AG04450 (cell line): Measurements from ENCODE around the gene ITGAL. TPM values are rescaled to one million over a fixed set of nuclear protein-coding genes. Genes with fewer than 3 reads are reported as not detected.
"Not testable (repeated sequence)": the region's sequence is repeated elsewhere in the genome, so short reads cannot be mapped to it uniquely, and the experiment has no call there.

ENCODE experiments used
- CTCF ChIA-PET: fragments of 300-600, 350-600 bp; formaldehyde crosslinking; extraction: SDS; loops from one replicate; lab custom pipeline; 2022; ENCODE audit warnings: antibody characterized with exemption, inconsistent platforms; lab: Charles Lee
- POLR2A ChIA-PET: fragments of 350-600 bp; formaldehyde crosslinking; extraction: SDS; loops from one replicate; lab custom pipeline; 2021; ENCODE audit warnings: antibody characterized with exemption, inconsistent platforms; lab: Yijun Ruan, JAX
- DNase-seq: peaks from one replicate; pipeline ENCODE4 v3.0.0-alpha.2; 2011; ENCODE audit warnings: low read depth, low spot score
- H3K27ac ChIP-seq: one replicate; pipeline ENCODE4 v1.5.1; 2012; ENCODE audit warnings: low read depth, low read length, control low read depth
- H3K27me3 ChIP-seq: one replicate; pipeline ENCODE4 v1.6.0; 2012; ENCODE audit warnings: low read length; ENCODE audit not compliant: control insufficient read depth, insufficient read depth
- H3K4me3 ChIP-seq: 2 replicates; pipeline ENCODE4 v1.5.1; 2011; ENCODE audit warnings: mild to moderate bottlenecking, low read depth, low read length, control low read depth
- H3K9me3 ChIP-seq: 2 replicates; pipeline ENCODE4 v1.5.1; 2012; ENCODE audit warnings: low read length; ENCODE audit not compliant: control insufficient read depth, insufficient read depth
- CTCF ChIP-seq: IDR thresholded peaks from 2 replicates; pipeline ENCODE4 v1.5.1; 2011; ENCODE audit warnings: low read depth, low read length, control low read depth, inconsistent platforms
- polyA plus RNA-seq: library from polyadenylated mRNA; depleted of rRNA; stranded (reverse); fragments of >200 nt; gene quantifications from 2 replicates; pipeline ENCODE4 v1.2.3, GENCODE V29; 2011

The ITGAL gene
- polyA plus RNA-seq, 1 experiment = not detected

- CTCF ChIA-PET = interaction anchor here (0.6 to 1.2 kb wide), 2 partner anchors 73 to 75 kb away, joined by 3 read pairs; no protein-coding TSS in a partner anchor
- no peak for TF ChIP-seq CTCF
- no peak for DNase-seq
- H3K27ac ChIP-seq = peak overlapping the region; percentile 21
- H3K9me3 ChIP-seq = no peaks in the 10 kb centered on the region; the same call in 1 of the 2 replicates
- H3K4me3 ChIP-seq = no peak overlapping the region
- H3K27me3 ChIP-seq = peaks cover 4% of the 10 kb centered on the region
- POLR2A ChIA-PET = no interaction called here
These were observed 49.5 kb downstream of the ITGAL start for GRCh38 chr16:30521873-30522641.

GRCh38 chr16:30522702-30523463 is 50.3 kb downstream of the ITGAL start:
- DNase-seq, H3K27me3 ChIP-seq, H3K27ac ChIP-seq, POLR2A ChIA-PET, H3K9me3 ChIP-seq, H3K4me3 ChIP-seq: not testable (repeated sequence)
- CTCF ChIA-PET = interaction anchor here (0.6 to 1.2 kb wide), 2 partner anchors 73 to 76 kb away, joined by 3 read pairs; no protein-coding TSS in a partner anchor

DNA sequence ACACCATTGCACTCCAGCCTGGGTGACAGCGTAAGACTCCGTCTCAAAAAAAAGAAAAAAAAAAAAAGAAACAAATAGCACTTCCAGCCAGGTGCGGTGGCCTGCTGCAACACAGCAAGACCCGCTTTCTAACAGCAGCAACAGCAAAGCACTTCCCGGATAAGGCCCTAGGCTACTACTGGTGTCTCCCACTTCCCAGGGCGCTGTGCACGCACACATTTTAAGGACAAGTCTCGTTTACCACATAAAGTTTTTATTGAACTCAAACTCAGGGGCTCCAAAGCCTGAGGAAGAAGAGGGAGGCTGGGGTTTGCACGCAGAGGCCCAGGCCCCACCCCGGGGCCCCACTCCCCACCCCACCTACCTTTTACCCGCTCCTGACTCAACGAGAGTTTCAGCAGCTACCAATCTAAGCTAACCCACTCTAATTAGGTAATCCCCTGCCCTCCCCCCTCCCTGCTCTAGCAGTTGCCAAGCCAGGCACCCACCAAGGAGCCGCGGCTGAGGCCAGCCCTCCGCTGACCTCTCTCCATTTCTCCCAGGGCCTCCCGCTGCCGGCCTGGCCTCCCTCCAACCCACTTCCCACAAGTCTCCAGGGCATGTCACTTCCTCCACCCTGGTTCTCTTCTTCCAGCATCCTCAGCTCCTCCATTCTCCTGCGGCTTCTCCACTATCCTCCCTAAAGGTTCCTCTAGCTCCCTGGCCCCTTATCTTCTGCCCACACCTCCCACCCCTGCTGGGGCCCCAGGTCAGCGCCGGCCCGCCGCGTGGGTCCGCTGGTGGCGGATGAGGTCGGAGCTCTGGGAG is 51.4 kb downstream of the ITGAL start:
- no peak overlapping the region for H3K27ac ChIP-seq
- H3K4me3 ChIP-seq = no peak overlapping the region
- DNase-seq = no peak
- no peak for TF ChIP-seq CTCF
- no peaks in the 10 kb centered on the region for H3K27me3 ChIP-seq
- no peaks in the 10 kb centered on the region; the same call in 1 of the 2 replicates for H3K9me3 ChIP-seq
- CTCF ChIA-PET = interaction anchor here (0.7 kb wide), 1 partner anchor 75 kb away, joined by 4 read pairs; no protein-coding TSS in a partner anchor
- POLR2A ChIA-PET = no interaction called here

GRCh38 chr16:30524575-30525568 is 52.3 kb downstream of the ITGAL start:
- CTCF ChIA-PET = interaction anchor here (0.7 kb wide), 1 partner anchor 75 kb away, joined by 4 read pairs; no protein-coding TSS in a partner anchor
- Histone ChIP-seq H3K27ac (no peak overlapping the region), H3K4me3 (no peak overlapping the region), H3K27me3 (no peaks in the 10 kb centered on the region), H3K9me3 (no peaks in the 10 kb centered on the region; the same call in 1 of the 2 replicates)
- no peak for DNase-seq
- POLR2A ChIA-PET = no interaction called here
- TF ChIP-seq CTCF = no peak
